GM18517 (cell line): Measurements from ENCODE around the gene TSHZ2.

Source experiments
- ATAC-seq: cut with Tn5 transposase; IDR thresholded peaks from one replicate; pipeline ENCODE4 v1.9.1; 2021; ENCODE audit warnings: mild to moderate bottlenecking, moderate library complexity; ENCODE audit not compliant: unreplicated experiment

The TSHZ2 gene

DNA sequence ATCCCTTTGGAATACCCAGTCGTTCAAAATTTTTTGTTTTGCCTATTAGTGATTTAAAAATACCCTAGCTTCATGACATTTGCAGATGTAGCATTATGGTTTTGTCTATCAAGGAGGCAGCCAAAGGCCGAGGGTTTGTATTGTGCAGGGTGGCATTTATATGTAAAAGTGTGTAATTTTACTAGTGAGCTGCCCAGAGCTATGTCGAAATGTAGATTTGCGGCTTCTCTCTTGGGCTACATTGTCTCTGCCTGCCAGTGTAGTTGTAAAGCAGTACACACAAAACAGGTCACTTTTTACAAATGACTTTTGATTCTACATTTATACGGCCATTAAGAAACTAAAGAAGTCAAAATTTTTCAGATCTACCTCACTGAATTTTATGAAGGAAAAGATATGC, 87.7 kb downstream of the TSHZ2 start:
- ATAC-seq, result no peak

DNA sequence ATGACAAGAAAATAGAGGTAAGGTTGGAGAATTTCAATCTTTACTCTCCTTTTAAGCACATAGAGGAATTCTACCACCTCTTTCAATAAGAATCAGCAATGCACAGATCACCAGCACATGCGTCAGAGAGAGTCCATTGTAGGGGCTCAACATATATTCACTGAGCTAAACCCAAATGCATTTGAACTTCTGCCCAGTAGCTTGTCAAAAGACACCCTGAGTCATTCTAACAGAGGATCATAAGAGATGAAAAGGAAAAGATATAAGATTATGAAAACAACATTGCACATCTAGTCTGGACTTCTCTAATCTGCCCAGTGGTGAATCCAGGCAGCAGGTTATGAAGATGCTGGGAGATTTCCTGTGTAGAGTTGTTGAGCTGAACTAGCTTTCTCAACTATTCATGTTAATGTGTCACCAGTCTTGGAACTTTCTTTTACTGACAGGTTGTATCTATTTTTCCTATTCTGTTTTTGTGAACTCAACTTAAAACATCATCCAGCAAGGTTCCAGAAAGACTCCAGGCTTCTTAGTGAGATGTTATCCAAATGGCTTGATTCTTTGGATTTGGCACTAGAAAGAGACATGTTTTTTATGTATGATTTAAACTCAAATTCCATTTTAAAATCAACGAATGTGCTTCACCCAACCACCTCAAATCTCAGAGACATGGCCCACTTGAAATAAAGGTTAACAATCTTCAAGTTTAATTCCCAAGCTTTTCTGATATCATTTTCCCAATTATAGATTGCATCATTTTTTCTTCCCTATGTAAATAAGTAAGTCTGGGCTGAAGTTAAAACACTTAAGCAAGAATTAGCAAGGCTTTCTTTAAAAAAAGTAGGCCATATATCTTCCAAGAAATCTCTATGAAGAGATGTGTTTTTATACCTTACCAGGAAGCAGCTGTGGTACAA, 89.3 kb downstream of the TSHZ2 start:
- ATAC-seq, result no peak

DNA sequence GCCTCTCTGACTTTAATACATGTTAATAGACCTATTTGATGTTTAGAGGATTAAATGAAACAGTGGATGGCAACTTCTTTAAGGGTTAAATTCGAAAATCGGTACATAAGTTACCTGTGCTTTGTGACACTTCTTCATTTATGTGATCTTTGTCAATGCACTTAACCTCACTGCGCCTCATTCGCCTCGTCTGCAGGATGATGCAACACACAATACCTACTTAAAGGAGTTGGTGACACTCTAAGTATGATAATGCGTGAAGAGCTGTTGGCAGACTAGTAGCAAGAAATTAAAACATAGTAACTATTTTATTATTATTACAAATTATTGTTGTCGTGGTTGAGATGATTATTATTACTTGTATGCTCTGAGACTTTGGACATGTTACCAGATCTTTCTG, 92.8 kb downstream of the TSHZ2 start:
- no peak for ATAC-seq

DNA sequence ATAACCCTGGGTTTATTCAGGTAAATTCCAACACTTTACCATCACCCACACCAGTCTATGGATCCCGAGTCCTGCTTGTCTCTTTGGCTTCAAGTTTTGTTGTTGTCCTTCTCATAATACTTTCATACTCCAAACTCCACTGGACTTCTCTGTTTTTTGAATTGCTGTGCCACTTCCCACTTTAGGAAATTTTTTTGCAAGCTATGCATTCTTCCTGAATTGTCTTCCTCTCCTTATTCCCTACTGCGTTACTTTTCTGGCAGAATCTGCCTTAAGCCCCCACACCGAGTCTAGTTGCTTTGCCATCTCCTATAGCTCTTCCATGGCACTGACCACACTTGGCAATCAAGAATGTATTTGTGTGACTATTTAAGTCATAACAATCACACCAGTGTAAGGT, 96.1 kb downstream of the TSHZ2 start:
- no peak for ATAC-seq

DNA sequence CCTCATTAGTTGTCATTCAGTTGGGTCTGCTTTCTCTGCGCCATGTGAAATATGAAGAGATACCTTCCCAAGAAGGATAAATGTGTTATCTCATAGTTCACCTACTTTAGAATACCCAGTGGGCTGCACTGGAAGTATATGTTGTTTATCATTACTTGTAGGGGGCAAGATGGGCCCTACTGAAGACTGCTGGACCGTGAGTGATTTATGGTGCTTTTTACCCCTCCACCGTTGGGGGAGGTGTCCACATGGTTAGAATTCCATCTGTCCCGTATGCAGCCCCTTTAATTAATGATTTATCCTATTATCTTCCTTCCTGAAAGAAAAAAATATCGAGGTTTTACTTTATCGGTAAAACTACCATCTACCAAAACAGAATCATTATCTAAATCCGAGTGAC, 97.0 kb downstream of the TSHZ2 start:
- no peak for ATAC-seq

DNA sequence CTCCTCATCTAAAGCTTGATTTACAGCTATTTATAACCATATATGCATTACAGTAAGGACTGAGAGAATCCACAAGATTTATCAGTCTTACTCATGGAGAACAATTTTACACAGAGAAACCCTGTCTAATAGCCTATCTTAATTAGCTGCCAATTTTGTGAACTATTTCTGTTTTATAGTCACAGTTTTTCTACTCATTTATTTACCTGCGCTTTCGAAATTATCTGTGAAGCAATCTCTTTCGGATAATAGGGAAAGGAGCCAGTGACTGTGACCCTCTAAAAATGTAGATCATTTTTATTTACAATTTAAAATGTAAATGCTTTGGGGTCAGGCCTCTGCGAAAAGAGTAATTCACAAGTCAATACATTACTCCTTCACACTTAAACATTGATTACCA, 98.1 kb downstream of the TSHZ2 start:
- no peak for ATAC-seq

DNA sequence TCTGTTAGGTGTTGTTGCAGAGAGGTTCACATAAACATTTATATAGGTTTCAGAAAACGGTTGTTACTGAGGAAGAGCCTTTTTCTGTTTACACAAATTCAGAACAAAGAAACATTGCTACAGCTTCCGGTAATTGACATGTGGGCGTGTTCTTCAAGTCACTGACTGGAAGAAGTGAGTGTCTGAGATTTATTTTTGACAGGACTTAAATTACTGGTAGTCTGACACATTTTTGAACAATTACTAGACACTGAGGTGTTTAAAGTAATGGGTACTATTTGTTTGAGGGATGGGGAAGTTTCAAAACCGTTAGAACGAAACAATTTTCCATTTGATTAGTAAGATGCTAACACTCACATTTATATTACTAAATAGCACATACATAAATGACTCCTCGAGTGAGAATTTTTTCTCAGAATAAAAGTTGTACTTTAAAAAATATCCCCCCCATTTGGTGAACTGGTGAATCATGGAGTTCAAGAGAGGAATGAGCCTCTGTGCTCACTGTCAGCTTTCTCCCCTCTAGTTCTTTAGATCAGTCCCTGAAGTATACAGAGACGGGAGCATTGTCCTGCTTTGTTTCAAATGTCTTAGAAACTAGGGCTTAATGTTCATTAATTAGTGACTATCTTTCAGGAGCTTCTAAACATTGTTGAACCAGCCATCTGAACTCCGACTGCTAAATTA, 98.7 kb downstream of the TSHZ2 start:
- no peak for ATAC-seq

DNA sequence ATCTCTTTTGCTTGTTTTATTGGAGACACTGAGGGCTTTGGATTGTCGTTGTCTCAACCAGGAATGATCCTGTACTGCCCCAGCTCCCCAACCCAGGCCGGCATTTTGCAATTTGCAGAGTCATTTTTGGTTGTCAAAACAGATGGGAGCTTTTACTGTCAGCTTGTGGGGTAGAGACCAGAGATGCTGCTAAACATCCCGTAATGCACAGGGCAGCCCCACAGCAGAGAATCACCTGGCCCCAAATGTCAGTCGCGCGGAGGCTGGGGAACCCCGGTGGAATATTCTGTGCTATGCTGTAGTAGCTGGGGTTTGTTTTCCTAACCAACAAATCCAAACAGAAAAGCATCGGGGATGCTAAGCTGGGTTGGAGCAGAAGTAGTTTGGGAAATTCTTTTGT, 99.7 kb downstream of the TSHZ2 start:
- ATAC-seq, result no peak

DNA sequence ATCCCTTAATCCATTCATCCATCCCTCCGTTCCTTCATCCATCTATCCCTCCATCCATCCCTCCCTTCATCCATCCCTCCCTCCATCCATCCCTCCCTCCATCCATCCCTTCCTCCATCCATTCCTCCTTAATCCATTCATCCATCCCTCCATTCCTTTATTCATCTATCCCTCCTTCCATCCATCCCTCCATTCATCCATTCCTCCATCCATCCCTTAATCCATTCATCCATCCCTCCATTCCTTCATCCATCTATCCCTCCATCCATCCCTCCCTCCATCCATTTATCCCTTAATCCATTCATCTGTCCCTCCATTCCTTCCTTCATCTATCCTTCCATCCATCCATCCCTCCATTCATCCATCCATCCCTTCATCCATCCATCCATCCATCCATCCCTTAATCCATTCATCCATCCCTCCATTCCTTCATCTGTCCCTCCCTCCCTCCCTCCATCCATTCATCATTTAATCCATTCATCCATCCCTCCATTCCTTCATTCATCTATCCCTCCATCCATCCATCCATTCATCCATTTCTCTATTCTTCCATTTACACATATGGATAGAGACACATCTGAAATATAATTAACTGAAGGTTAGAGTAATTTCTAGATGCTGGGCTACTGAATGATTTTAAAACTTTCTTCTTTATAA, 100.9 kb downstream of the TSHZ2 start:
- ATAC-seq, result no peak

DNA sequence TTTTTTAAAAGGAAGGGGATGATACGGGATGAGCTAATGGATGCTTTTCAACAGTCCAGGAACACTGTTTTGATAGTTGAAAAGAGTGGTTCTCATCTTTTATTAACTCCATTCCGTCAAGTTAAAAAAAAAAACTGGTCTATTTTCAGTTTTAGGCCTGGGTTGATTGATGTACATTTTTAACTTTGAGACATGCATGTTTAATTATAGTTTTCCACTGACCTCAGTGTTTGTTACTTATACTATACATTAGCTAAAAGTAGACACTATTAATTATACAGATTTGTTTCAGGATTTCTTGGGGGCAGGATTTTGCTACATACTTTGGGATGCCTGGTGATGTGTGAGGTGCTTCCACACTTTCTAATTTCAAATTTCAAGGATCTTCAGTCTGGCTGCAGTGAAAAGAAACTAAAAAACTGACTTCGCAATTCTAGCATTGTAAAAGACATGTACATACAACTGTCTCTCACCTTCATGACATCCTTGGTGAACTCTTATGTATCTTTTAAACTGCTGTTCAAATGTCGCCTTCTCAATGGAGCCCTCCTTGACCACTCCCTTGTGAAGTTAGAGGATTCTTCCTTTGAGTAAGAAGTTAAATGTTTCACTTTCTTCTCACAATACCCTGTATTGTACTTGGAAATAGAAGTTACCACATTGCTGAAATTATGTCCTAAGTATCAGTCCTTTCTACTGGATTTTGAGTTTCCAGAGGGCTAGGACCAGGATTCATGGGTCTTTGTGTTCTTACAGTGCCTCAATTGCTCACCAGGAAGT, 101.7 kb downstream of the TSHZ2 start:
- ATAC-seq, result no peak

DNA sequence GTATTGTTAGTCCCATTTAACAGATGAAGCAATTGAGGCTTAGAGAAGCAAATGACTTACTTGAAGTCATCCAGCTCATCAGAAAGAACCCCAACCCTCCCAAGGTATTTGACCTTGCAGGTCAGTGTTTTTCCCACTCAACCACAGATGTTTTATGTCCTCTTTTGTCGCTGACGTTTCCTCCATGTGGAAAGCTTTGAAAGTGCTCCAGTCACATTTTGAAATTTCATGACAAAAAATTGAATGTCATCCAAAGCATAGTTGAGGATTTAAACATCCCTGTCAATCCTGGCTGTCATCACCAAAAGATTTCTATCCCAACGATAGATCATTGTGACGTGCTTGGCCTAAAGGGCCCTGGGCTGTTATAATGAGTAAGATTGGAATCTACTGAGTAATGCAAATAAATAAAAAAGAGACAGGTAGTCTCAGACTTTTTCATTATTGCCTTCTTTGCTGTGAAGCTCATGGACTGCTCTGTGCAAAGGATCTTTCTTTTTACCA, 102.7 kb downstream of the TSHZ2 start:
- no peak for ATAC-seq

DNA sequence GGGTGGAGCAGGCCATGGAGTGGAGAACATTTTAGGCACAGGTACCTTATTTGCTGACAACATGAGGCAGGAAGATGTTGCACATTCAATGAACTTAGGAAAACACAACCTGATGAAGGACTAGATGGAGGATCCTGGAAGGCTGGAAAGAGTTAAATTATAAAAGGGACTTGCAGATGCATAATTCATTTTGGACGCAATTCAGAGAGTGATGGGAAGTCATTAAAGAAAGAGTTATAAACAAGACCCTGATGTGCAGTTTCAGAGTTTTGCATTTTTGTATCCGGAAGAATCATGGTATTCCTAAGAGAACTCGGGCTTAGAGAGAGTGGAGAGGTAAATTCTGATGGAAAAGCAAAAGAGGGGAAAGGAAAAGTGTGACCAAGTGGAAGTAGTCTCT, 104.5 kb downstream of the TSHZ2 start:
- no peak for ATAC-seq

DNA sequence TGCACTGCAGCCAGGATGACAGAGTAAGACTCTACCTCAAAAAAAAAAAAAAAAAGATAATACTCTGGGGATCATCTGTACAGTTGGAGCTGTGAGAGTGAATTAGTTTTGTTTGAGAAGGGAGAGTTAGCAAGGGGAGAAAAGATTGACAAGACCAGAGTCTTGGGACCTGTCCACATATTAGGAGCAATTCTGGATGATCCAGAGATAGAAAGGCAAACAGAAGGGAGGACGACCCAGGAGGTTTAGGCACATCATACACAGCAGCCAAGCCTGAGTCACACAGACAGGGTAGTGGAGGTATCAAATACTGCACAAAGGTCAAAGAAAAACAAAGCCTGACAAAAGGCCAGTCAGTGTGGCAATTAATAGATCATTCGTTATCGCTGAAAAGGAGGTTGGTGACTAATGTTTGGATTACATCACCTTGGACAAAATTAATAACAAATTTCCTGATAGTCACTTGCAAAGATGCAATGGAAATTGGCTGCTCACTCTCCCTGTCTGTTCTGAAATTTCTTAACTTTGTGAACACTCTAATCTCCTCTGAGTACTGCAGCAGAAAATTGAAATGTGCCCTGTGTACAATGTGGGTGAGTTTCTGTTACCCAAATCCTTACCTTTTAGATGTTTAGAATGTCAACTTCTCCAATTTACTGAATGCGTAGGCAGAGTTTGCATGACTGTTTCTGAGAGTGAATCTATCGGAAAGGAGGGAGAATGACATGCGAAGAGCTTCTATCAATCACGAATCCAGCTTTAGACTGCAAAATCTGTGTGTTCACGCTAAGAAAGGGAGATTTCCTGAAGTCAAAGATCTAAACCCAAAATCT, 105.4 kb downstream of the TSHZ2 start:
- ATAC-seq, result no peak

DNA sequence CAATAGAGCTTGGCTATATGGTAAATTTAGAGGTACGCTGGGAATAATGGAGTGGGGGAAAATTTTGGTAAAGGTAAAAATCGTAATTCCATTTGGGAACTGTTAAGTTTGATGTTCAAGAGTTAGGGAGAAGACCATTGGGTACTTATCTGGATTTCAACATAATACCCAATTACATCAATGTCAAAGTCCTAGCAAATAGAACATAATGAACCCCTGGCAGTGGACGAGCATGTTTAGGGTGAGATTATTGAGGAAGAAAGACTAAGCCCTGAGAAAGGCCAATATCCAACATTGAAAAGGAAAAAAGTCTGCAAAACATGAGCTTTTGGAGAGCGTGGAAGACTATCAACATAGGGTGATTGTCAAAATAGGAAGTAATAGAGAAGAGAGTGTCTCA, 106.6 kb downstream of the TSHZ2 start:
- ATAC-seq, result no peak

DNA sequence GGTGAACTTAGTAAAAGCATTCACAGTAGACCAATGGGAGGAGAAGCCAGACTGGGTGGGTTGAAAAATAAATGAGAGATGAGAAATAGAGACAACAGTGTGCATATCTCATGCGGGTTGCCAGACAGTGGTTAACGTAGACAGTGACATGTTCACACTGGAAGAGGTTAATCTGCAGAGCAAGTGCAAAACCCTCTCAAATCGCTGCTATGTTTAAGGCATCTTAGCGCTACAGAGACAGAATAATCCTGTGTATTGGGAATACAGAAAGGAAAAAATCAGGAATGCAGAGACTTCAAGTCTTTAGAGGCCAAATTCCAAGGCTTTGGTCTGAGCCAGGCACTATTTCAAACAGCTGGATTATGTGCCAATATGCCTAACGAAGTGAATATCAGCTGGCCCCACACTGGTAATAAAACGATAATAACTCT, 107.1 kb downstream of the TSHZ2 start:
- no peak for ATAC-seq

DNA sequence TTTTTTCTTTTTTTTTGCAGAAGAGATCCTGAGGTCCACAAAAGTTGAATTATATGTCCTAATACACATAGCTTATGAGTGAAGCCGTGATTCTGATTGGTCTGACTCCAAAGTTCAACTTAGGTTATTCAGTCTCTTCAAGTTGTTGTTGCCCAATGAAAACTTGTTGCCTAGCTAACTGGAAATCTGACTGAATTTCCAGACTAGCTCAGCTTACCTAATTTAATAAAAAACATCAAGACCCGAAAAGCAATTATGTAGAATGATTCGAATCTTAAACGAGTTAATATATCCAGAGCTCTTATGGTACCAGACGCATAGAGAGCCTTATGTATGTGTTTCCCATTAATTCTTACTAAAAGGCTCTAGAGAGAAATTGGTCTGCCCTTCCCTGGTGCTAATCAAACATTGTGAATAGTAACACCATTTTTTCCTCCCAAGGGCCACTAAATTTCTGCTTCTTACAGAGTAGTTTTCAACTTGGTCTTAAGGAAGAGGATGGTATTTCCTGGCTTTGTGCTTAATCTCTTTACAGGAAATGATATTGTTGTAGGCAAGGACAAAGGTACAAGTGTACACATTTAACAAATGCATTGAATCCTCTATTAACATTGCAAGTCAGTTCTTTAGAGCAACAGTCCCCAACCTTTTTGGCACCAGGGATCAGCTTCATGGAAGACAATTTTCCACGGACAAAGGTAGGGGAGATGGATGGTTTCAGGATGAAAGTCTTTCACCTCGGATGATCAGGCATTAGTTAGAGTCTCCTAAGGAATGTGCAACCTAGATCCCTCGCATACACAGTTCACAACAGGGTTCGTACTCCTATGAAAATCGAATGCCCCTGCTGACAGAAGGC, 107.9 kb downstream of the TSHZ2 start:
- no peak for ATAC-seq

DNA sequence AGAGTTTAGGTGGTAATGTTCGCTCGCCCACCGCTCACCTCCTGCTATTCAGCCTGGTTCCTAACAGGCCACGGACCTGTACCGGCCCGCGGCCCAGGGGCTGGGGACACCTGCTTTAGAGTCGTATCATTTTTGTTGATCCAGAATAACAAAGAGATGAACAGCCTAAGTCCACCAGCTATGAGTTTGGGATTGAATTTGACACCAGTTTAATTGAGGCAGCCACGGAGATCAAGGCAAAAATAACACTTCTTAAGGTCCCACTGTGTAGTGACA, 108.5 kb downstream of the TSHZ2 start:
- ATAC-seq, result no peak

DNA sequence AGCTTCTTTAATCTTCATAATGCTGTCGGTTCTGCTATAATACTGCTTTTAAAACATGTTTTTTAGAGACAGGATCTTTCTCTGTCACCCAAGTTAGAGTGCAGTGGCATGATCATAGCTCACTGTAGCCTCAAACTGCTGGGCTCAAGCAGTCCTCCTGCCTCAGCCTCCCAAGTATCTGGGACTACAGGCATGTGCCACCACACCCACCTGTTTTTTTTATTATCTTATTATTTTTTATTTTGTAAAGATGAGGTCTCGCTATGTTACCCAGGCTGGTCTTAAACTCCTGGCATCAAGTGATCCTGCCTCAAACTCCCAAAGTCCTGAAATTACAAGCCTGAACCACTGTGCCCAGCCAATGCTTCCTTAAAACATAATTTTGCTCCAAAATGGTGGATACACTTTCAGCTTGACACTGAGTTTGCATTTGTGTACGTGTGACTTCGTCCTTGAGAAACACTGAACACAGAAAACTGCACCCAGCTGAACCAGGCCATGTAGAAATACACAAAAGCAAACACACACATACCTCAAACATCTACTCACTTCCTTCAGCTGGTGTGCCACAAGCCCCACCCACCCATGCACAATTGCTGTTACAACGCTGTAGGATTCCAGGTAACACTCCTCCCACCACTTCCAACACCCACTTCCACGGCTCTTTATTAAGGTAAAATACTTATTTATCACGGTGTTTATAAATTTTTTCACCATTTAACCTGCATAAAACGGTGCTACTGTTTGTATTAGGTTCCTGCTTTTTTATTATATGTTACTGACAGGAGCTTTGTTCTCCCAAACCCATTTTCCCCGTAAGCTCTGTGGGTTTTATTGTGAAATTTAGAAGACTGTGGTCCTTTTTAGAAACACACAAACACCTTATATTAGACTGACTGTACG, 109.1 kb downstream of the TSHZ2 start:
- no peak for ATAC-seq
